ENCODE measurements around the gene DPEP2.
"Not testable (repeated sequence)": the region's sequence is repeated elsewhere in the genome, so short reads cannot be mapped to it uniquely, and the experiment has no call there.

Gene DPEP2

DNA sequence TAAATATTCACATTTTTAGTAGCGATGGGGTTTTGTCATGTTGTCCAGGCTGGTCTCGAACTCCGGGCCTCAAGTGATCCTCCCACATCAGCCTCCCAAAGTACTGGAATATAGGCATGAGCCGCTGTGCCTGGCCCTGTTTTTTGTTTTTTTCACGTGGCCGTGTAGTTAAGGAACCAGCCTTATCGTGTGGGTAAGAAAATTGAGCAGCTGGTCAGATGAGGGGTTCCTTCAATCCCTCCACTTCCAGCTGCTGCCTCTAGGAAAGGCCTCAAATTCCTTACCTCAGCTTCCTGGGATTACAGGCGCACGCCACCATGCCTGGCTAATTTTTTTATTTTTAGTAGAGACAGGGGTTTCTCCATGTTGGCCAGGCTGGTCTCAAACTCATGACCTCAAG lies 5.9 kb upstream of the DPEP2 start:
- DNase-seq, result no peak

DNA sequence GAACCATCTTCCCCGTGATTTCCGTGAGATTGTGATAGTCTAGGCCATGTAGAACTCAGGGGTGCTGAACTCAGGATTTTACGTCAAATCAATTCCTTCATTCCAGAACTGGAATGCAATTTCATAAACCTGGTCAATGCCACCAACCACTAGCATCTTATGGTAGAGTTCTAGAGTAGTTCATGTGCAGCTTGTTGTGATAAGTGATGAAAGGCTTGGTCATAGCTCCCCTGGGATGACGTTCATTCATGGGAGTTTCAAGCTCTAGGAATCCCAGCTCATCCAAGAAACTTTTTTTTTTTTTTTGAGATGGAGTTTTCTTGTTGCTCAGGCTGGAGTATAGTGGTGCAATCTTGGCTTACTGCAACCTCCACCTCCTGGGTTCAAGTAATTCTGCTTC lies 3.7 kb upstream of the DPEP2 start:
- DNase-seq, result no peak

DNA sequence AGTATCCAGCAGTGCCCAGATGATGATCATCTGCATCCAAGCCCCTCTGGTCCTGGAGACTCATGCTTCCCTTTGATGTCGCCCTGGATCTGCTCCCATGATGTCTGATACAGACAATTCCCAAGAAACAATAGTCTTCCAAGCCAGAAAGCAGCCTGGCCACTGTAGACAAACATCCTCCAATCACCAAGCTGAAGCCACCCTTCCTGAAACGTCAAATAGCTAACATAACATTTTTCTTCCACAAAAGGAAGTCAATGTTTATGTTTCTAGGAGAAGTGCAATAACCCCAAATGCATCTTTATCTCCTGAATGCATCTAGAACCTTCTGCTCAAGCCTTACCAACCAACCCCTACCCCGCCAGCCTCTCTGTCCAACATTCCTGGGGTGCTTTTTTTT lies 1.2 kb upstream of the DPEP2 start:
- no peak for DNase-seq

DNA sequence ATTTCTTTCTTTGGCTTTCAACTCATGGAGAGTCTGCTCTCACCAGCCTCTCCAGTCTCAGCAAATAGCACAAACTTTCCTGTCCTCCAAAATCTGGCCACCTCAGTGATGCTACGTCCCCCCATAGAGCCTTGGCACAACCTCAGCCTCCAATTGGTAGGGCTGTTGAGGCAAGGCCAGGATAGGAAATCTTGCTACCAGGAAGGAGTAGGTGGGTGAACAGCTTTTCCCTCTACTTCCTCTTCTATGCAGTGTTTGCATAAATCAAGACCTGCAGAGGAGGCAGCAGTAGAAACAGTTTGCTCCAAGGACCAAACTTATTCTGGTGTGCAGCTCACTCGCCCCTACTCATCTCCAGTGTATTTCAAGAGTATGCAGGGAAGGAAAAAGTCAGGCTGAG lies 701 bp upstream of the DPEP2 start:
- DNase-seq, result no peak

DNA sequence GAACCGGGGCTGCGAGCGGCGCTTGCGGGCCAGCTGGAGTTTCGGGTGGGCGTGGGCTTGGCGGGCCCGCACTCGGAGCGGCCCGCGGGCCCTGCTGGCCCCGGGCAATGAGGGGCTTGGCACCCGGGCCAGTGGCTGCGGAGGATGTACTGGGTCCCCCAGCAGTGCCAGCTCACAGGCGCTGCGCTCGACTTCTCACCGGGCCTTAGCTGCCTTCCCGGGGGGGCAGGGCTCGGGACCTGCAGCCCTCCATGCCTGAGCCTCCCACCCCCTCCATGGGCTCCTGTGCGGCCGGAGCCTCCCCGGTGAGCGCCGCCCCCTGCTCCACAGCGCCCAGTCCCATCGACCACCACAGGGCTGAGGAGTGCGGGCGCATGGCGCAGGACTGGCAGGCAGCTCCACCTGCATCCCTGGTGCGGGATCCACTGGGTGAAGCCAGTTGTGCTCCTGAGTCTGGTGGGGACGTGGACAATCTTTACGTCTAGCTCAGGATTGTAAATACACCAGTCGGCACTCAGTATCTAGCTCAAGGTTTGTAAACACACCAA lies 979 bp downstream of the DPEP2 start:
- DNase-seq, result not testable (repeated sequence)

DNA sequence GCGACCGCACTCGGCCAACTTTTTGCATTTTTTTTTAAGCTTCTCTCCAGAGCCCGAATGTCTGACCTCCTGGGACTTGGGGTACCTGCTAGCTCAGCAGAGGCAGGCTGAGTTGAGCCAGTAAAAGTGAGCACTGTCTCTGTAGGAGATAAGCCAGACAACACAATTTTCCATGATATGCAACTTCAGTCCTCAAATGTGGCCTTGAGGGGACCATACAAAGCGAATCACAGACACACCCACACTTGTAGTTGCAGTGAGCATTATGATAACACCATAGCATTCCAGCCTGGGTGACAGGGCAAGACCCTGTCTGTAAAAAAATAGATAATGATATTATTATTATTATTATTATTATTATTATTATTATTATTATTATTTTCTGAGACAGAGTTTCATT lies 2.6 kb downstream of the DPEP2 start:
- DNase-seq, result no peak

DNA sequence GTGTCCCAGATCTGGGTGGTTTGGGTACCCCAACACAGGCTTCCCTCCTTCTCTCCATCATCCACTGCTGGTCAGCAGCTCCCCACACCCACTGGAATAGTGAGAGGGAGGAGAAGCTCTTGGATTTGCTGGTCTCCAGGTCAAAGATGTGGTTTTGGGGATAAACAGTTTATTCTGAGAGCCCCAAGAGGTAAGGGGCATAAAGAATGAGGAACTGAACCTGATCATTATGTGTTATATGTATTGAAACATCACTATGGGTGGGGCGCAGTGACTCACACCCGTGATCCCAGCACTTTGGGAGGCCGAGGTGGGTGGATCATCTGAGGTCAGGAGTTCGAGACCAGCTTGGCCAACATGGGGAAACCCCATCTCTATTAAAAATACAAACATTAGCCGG lies 3.9 kb downstream of the DPEP2 start:
- no peak for DNase-seq

DNA sequence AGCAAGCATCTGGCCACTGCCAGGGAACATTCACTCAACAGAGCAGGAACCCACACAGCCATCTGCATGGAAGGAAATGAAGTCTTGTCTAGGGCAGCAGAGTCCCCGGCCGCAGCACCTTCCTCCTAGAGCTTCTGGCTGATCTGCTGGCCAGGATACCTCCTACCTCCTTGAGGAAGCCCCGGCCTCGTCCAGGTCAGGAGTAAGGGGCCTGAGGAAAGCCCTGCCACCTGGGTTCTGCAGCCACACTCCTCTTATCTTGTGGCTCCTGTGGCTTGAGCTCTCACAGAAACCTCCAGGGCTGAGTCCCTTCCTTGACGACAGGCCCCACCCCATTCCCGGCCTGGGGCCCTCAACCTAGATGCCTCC lies 5.3 kb downstream of the DPEP2 start:
- DNase-seq, result not testable (repeated sequence)

DNA sequence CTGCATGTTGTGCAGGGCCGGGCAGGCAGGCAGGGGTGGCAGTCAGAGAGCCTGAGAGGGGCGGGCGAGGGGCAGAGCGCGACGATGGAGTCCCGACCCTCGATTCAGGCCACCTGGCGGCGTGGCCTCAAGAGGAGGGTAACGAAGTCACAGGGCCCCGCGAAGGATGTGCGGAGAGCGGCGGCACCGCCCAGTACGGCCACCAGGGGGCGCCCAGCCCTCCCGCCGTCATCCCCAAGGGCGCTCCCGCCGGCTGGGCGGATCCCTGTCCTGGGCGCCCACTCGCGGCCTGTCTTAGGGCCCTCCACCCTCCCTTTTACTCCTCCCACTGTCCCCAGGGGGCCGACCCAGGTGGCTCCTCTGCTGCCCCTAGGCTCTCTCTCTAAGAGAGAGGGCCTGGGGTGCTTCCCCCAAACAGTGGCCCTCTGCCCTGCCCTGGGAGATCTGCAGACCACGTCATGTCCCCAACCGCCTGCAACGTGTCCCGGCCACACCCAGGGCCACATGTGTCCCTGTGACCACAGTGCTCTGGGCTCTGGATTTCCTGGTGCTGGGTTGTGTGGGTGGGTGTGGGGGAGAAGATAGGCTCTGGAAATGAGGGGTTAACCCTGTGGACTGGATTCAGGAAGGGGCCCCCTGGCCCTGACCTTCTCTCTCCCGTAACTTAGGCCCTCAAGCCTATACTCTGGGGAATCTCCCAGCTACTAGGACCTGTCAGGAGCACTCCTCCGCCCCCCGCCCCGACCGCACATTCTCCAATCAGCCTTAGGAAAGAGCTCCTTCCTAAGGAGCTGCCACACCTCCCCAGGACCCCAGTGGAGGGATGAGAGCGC lies 5.9 kb downstream of the DPEP2 start:
- peak; percentile 38 to 46 for DNase-seq

DNA sequence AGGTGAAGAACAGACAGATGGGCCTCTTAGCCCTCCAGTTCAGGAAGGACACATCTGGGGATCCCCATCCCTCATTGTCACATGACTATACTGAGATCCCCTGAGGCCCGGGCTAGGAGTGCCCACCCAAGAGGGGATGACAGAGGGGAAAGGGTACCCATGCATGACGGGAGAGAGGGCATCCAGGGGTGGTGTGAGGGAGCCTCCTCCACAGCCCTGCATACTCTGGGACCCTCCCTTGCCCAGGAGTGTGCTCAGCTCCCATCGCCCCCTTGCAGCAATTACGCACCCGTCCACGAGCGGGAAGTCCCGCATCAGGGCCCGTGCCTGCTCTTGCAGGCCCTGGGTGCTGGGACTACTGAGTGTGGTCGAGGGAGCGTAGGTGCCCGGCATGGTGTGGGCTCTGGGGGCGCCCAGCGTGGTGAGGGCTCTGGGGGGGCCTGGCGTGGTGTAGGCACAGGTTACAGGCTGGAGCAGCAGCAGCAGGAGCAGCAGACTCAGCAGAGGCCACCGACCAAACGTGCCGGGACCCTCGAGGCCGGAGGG lies 6.5 kb downstream of the DPEP2 start:
- no peak for DNase-seq

DNA sequence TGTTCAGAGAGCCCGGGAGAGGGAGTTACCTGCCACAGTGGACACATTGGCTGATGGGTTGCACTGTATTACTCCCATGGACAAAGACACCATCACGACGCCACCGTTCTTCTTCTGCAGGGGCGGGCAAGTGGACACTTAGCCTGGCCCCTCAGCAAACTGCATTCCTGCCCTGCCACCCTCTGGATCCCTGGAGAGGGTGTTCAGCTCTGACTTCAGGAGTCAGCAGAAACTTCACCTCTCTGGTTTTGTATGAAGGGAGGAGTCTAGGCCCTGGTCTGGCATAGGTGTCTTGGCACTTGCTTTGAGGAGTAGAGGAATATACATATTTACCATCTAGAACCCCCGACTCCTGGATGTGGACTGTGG lies 9.3 kb downstream of the DPEP2 start:
- no peak for DNase-seq

DNA sequence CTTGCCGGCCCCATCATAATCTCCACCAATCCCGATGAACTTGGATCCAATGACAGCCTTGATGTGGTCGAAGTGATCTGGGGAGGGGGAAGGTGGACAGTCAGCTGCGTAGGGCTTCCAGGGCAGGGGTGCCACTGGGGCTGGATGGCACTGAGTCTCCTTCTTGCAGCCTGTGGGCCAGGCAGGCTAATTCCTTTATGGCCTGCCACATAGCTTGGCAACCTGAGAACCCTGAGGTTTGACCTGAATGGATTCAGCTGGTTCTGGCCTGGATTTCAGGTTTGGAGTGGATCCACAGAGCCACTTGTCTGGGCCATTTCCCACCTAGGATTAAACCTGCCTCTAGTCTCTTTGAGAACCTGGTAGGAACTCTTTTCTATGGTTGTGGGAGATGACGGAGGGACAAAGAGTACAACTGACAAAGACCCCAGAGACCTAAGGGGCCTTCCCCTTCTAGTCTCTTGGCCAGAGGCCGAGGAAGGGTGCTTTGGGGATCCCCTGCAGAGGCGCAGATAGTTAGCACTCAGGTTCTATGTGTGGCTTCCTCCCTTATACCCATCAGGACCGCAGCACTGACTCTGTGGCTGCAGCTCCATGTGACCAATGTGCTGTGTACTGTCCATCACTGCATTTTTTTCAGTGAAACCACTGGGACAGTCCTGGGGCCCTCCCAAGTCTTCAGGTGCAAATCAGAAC lies 9.8 kb downstream of the DPEP2 start:
- no peak for DNase-seq

DNA sequence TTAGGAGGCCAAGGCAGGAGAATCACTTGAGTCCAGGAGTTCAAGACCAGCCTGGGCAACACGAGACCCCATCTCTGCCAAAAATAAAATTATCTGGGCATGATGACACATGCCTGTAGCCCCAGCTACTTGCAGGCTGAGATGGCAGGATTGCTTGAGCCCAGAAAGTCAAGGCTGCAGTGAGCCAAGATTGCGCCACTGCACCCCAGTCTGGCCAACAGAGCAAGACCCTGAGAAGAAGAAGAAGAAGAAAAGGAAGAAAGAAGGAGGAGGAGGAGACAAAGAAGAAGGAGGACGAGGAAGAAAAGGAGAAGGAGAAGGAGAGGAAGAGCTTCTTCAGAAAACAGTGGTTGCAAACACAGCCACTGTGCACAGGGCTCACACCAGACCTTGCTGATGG lies 10.6 kb downstream of the DPEP2 start:
- no peak for DNase-seq

DNA sequence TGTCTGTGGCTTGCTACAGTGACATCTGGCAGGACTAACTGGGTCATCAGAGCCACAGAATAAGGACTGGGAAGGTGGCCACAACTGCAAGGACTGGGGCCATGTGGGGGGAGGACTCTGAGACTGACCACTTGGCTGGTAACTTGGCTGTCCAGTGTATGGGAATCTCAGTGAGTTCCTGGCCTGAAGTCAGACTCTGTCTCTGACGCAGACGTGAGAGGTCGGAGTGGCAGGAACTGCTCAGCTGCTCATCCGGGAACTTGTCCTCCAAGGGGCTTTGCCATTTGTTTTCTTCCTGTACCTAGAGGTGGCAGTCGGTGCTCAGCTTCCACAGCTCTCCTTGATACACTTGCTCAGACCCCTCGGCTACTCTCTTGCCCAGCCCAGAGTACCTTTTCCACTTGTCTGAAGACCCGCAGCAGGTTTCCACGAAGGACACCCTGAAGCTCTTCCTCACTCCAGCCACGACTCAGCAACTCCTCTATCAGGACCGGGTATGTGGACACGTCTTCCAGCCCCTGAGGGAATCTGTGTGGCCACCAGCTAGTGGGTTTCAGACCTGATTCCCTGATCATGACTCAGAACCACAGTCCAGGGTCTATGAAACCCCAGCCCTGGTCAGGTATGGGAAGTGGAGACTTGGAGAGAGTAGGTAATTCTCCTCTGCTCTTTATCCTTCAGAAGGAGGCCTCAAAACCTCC lies 11.7 kb downstream of the DPEP2 start:
- no peak for DNase-seq

DNA sequence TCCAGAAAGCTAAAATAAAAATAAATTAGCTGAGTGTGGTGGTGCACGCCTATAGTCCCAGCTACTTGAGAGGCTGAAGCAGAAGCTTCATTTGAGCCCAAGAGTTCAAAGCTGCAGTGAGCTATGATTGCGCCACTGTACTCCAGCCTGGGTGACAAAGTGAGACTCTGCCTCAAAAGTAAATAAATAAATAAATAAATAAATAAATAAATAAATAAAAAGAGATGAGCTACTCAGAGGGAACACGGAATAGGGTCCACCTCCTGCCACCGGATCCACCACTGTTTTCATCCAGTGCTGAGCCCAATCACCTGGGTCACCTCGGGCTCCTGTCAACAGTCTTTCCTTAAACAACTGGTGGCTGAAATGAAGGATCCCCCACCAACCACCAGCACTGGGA lies 12.3 kb downstream of the DPEP2 start:
- DNase-seq, result no peak

DNA sequence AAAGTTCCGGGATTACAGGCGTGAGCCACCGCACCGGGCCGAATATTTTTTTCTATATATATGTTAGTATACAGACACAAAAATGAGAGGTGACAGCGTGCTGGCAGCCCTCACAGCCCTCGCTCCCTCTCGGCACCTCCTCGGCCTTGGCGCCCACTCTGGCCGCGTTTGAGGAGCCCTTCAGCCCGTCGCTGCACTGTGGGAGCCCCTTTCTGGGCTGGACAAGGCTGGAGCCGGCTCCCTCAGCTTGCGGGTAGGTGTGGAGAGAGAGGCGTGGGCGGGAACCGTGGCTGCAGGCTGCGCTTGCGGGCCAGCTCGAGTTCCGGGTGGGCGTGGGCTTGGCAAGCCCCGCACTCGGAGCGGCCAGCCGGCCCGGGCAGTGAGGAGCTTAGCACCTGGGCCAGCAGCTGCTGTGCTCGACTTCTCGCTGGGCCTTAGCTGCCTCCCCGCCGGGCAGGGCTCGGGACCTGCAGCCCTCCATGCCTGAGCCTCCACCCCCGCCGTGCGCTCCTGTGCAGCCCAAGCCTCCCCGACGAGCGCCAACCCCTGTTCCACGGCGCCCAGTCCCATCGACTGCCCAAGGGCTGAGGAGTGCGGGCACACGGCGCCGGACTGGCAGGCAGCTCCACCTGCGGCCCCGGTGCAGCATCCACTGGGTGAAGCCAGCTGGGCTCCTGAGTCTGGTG lies 17.1 kb downstream of the DPEP2 start:
- no peak for DNase-seq

DNA sequence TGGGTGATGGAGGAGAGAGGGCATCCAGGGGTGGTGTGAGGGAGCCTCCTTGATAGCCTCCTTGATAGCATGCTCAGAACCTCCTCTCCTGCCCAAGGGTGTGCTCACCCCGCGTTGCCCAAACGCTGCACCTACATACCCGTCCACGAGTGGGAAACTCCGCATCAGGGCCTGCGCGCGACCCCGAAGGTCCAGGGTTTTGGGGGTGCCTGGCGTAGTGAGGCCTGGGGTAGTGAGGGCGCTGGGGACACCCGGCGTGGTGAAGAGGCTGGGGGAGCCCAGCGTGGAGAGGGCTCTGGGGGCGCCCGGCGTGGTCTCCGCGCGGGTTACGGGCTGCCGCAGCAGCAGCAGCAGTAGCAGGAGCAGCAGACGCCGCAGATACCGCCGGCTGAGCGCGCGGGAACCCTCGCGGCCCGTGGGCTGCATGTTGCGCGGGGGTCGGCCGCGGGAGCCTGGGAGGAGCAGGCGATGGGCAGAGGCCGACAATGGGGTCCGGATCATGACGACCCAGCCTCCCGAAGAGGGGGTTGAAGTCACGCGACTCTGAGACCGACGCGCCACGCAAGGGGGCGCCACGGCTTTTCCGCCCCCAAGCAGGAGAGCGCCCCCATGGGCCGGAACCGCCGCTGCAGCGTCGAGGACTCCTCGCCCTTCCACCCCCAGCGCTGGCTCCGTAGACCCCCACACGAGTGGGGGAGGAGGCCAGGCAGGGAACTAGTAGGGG lies 19.2 kb downstream of the DPEP2 start, which contains the start of gene DPEP3:
TSS of gene DPEP3 (minus strand) at position 545 of the 724 bp plus-strand sequence. CDS start at position 426, 119 bp downstream.
- DNase-seq, result no peak

DNA sequence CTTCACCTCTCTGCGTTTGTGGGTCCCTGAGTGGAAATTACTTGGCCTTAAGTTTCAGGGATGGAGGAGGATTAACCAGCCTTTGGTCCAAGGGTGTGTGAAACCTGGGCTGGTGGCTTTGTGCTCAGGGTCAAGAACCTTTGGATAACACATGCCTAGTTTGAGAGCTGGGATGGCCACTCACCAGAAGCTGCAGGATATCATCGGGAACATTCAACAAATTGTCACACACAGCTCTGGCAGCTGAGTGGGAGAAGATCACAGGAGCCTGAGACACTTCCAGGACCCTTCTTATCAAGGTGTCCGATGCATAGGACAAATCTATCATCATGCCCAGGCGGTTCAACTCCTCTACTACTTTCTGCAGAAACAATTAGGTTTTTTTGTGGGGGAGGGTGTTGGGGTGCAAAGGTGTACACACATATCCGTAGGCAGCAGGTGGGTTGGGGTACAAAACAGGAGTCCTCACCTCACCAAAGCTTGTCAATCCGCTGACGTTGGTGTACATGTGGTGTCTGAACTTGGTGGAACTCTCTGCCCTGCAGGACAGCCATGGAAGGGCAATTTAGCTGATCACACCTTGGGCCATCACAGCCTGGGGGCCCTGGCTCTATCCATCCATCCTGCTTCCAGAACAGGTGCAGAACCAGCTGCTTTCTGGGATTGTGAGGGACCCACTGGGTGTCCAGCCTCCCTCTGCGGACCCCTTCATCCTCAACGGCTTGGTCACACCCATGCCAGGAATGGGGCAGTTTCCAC lies 21.6 kb downstream of the DPEP2 start:
- DNase-seq, result no peak

DNA sequence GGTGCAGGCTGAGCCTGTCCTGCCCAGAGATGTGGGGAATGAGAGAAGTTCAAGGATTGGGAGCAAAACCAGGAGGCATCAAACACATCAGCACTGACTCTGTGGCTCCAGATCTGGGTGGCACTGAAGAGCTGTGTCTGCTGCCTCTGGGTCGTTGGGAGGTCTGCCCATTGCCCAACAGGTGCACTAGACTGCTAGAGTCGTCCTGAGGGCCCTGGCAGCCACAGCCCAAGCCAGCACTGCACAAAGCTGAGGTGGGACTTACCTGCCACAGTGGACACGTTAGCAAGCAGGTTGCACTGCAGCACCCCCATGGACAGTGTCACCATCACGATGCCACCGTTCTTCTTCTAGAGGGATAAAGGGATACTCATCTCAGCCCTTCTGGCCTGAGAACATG lies 22.3 kb downstream of the DPEP2 start:
- no peak for DNase-seq

DNA sequence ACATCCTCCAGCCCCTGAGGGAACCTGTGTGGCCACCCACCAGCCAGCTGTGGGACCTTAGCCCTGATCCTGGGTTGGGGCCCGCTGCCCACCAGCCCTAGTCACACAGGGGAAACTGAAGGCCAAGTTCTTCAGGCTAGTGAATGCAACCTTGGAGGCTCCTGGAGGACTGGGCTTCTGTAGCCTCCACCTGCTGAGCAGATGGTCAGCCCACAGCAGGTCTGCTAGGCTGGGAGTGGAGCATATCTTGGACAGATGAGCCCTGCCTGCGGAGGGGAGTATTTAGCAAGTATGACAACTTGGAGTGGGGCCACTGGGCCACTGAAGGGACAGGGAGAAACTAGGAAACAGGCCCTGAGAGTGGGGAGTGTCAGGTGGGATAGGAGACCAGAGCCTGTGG lies 23.1 kb downstream of the DPEP2 start:
- no peak for DNase-seq

All from NCI-H1930 (cell line).